Measurements from ENCODE around the gene RFX3. TPM values are rescaled to one million over a fixed set of nuclear protein-coding genes. Genes with fewer than 3 reads are reported as not detected.
A peak's percentile ranks its signal among the peaks of the same experiment; 100 is the strongest.

Gene RFX3
- total RNA-seq, 1 experiment from 2014 or later, result 0.74 TPM

DNA sequence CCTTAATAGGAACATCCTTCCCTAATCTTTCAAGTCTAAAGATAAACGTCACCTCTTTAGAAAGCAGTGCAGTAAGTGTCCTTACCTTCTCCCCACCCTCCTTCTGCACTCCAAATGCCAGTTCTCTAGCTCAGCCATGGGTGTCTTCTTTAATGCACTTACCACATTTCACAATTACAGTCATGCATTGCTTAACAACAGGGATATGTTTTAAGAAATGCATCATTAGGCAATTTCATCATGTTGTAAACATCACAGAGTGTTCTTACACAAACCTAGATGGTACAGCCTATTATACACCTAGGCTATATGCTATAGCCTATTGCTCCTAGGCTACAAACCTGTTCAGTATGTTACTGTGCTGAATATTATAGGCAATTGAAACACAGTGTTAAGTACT is 91.2 kb downstream of the RFX3 start:
- DNase-seq (ENCODE audit: low read depth), result no peak

DNA sequence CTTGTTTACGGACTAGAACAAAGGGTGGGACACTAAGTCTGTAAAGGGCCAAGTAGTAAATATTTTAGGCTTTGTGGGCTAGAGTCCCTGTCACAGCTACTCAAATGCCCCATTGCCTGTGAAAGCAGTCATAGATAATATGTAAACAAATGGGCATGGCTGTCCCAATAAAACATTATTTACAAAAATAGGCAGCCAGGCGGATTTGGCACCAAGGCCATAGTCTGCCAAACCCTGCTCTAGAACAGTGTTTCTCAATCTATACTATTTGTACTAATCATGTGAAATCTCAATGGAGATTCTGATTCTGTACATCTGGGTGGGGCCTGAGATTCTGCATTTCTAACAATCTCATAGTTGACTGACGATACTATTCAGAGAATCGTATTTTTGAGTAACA is 92.0 kb downstream of the RFX3 start:
- no peak for DNase-seq (ENCODE audit: low read depth)

DNA sequence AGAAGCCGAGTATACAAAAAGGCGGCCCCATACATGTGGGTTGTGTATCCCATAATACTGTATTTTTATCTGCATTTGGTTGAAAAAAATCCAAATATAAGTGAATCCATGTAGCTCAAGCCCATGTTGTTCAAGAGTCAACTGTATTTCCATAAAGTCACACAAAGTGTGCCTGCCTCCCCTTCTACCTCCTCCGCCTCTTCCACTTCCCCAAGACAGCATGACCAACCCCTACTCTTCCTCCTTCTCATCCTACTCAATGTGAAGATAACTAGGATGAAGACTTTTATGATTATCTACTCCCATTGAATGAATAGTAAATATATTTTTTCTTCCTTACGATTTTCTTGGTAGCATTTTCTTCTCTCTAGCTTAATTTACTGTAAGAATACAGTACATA is 92.7 kb downstream of the RFX3 start:
- DNase-seq (ENCODE audit: low read depth), result no peak

GRCh38 chr9:3431890-3432289 is 93.9 kb downstream of the RFX3 start:
- DNase-seq (ENCODE audit: low read depth), result no peak

DNA sequence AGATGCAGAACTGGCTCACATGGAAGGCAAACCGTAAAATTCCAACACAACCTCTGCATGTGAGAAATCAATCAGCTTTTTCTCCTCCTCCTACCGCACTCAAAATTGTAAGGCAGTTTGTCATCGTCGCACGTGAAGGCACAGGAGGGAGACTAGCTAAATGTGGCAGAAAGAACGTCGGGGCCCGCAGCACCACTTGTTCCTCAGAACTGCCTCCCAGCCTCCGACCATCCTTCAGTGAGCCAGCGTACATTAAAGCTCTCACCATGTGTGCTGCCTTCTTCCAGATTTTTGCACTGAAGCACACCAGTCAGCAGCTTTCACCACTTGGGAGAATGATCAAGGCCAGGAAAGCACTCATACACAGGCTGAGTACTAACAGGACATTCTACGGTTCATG is 105.9 kb downstream of the RFX3 start:
- DNase-seq (ENCODE audit: low read depth), result no peak

DNA sequence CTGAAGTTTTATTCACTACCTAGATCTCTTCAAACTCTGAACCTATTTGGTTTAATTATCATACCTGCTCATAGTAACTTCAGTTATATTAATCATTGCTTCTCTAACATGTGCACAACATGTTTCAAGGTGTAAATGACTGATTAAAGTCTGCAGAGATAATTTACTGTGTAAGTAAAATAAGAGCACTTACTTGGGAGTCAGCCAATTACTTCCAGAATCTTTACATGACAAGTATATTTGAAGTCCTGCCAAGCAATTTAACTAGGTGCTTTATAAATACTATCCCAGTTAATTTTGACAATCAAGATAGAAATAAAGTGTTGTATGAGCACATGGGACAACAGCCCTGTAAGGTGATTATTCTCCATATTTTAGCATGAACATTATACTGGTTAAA is 109.9 kb downstream of the RFX3 start:
- no peak for DNase-seq (ENCODE audit: low read depth)

DNA sequence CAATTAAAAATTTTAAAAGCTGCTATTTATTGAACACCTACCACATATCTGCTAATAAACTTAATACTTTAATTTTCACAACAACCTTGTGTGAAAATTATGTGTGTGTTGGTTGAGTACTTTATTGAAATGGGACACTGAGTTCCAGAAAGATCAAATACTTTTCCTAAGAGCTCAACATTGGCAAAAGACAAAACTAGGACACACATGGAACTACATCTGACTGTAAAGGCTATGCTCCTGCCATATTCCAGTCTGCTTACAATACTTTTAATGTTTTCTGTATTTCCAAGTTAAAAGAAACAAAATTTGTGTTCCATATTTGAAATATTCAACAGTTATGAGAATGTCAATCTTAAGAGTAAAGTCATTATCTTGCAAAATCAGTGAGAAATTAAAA is 111.8 kb downstream of the RFX3 start:
- DNase-seq (ENCODE audit: low read depth), result no peak

GRCh38 chr9:3410461-3410860 is 115.3 kb downstream of the RFX3 start:
- DNase-seq (ENCODE audit: low read depth), result no peak

DNA sequence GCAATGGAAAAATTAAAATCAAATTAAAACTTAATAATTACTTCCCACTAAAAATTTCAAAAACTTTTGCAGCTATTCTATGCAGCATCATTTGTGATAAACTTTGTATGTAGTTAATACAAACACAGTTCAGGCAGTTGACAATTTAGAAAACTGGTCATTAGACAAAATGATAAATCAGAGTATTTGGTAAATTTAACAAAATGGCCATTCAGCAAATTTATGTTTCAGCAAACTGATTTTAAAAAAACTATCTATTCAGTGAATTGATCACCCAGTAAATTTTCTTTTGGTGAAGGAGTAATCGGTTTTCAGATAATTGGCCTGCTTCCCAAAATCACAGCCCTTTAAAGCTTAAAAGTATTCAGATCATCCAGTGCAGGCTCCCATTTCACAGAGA is 116.3 kb downstream of the RFX3 start:
- DNase-seq (ENCODE audit: low read depth), result no peak

DNA sequence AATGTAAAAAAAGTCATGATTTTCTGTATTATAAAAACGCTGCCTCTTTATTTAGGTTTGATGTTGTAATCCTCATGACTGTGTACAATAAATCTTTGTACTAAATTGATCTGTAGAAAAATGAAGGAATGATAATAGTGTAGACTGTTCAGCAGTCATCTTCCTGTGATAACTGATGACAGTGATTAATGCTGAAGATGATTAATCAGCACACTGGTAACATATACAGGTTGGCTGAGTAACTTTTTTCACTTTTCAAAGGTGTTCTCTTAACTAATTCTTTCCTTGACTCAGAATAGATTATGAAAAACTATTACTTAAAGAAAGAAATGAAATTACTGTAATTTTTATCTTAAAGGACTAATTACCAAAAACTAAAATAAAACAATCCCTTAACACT is 122.5 kb downstream of the RFX3 start:
- DNase-seq (ENCODE audit: low read depth), result no peak

DNA sequence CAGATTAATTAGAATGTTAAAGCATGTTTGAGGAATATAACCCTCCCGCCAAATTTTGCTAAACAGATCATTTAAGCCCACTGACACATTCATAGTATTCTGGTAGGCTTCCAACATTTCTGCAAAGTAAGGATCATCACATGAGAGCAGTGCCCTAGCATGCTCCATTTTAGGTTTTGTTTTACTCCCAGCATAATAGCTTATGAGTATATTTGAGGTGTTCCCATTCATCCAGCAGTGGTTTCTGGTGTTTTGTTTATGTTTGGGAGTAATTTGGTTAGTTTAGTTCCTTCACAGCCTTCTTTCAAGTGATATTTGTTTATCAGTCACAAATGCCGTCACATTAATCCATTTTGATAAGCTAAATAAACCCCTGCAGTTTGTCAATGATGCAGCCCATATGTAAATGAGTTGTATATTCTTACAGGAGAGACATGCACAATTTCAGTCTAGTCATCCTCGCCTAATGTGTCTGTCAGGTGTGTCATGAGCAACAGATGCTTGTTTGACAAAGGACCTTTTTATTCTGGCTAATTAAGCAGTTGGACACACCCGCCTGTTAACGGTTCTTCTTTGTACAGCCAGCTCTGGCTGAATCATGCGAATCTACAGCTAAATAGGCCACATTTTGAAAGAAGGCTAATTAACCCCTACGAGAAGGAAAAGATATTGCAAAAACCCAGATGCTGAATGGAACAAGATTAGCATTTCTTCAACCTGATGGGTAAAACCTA is 124.4 kb downstream of the RFX3 start:
- peak; percentile 34 for DNase-seq (ENCODE audit: low read depth)

GRCh38 chr9:3398232-3398648 is 127.6 kb downstream of the RFX3 start:
- no peak for DNase-seq (ENCODE audit: low read depth)

DNA sequence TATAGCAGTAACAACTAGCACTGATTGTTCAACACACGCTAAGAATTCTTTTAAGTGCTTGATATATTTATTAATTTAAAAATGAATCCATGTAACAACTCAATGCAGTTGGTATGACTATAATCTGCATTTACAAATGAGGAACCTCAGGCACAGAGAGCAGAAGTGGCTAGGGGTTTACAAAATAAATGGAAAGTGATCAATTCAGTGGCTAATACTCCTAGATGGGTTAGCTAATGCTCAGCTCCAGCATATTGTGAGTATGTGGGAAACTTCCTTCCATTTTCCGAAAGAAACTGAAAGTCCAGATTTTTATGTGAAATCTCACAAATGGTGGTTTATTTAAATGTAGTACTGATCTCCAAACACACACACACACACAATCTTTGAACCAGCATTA is 128.0 kb downstream of the RFX3 start:
- DNase-seq (ENCODE audit: low read depth), result no peak

DNA sequence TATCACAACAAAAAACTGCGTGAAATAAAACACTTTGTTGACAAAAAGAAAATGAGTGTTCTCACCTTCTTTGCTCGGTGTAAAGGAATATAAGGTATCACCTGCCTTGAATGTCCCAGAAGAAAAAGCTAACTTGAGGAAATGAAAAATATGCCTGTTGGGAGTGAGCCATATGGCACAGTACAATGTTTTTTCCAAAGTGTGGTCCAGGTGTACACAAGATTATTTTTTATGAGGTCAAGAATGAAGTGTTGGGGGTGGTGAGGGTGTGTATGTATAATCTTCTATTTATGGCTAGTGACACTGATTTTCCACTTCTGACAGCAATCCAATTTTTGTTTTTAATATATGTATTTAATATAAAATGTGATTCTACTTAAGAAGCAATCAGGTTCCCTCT is 134.4 kb downstream of the RFX3 start:
- DNase-seq (ENCODE audit: low read depth), result no peak

DNA sequence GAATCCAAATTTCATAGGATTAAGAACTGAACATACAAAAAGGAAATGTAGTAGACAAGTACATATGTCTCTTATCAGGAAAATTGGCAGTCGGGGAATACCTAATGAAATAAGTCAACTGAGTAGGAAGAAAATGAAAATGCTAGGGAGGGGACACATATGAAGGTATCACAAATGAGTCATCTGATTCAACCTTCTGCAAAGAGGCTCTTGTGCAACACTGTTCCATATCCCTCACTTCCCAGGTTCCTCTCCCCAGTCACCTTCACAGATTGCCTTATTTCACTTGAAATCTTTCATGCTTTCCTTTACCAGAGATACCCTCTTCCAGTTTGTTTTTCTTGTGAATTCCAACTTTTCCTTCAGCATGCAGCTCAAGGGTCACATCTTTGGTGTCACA is 139.0 kb downstream of the RFX3 start:
- DNase-seq (ENCODE audit: low read depth), result no peak

- DNase-seq (ENCODE audit: low read depth), result no peak
These were observed 139.9 kb downstream of the RFX3 start for GRCh38 chr9:3385871-3386270.

DNA sequence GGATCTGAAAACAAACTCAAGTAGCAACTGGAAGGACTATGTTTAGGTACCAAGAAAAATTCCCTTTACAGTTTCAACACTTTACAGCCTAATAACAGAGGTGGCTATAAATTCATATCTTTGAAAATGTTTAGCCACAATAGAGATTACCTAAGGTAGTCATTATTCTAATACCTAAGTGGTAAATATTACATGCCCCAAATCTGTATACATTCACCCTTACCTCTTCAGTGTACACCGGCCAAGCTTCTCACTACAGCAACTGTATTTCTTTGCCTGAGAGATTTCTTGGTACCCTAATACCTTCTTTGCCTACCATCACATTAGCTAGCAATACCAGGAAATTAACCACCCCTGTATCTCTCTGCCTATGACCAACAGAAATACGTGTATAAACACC is 154.0 kb downstream of the RFX3 start:
- no peak for DNase-seq (ENCODE audit: low read depth)

DNA sequence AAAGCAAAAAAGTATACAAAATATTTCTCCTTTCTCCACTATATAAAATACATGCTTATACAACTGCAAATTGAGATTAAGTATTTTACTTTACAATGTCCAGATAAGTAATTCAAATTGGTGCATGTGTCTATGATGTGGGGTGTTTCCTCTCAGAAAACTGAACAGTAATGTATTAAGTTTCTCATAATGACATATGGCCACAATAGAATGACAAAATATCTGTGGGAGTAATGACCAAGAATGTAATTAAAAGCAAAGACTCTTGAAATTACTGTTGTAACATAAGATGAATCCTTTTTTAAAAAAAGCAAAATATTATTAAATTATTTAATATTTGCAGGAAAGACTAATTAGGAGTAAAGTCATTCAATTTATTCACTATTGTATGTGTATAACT is 155.1 kb downstream of the RFX3 start:
- no peak for DNase-seq (ENCODE audit: low read depth)

DNA sequence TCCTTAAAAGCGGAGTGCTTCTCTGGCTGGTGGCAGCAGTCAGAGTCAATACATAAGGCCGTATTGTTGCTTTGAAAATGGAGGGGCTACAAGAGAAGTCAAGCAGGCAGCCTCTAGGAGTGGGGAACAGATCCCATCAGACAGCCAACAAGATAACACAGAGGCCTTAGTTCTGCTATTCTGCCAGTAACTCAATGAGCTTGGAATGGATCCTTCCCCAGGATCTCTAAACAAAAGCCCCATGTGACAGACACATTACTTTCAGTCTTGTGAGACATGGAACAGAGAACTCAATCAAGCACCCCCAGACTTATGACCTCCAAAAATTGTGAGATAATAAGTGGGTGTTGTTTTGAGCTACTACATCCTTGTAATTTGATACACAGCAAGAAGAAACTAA is 158.6 kb downstream of the RFX3 start:
- DNase-seq (ENCODE audit: low read depth), result no peak

GRCh38 chr9:3361689-3362392 is 164.0 kb downstream of the RFX3 start:
- DNase-seq (ENCODE audit: low read depth), result no peak

GRCh38 chr9:3361116-3361515 is 164.7 kb downstream of the RFX3 start:
- DNase-seq (ENCODE audit: low read depth), result no peak

DNA sequence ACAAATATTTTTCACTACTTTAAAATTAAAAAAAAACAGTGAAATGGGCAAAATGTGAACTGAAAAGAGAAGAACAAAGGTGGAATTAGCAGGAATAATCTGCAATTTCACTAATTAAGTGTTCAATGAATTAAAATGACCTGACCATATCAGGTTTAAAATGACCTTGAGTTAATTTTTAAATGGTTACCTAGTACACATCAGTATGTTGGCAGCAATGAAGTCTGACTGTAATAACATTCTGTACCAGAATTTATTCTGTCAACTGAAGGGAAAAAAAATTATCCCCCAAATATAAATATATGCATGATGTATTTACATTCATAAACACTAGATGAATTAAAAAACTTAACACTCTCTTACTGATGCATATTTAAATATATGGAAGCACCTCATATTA is 165.6 kb downstream of the RFX3 start:
- no peak for DNase-seq (ENCODE audit: low read depth)

GRCh38 chr9:3359778-3360177 is 166.0 kb downstream of the RFX3 start:
- no peak for DNase-seq (ENCODE audit: low read depth)

All from Daoy (cell line).